C4-2B (cell line): Measurements from ENCODE around the gene RPS2.

Experiments used
- CTCF ChIP-seq: fragments of 450-650 bp; conservative IDR thresholded peaks from 2 replicates; pipeline ENCODE4 v1.5.1; 2017; ENCODE audit warnings: mild to moderate bottlenecking
- ZFX ChIP-seq: fragments of 450-650 bp; IDR thresholded peaks from 2 replicates; pipeline ENCODE4 v1.6.1; 2017

DNA sequence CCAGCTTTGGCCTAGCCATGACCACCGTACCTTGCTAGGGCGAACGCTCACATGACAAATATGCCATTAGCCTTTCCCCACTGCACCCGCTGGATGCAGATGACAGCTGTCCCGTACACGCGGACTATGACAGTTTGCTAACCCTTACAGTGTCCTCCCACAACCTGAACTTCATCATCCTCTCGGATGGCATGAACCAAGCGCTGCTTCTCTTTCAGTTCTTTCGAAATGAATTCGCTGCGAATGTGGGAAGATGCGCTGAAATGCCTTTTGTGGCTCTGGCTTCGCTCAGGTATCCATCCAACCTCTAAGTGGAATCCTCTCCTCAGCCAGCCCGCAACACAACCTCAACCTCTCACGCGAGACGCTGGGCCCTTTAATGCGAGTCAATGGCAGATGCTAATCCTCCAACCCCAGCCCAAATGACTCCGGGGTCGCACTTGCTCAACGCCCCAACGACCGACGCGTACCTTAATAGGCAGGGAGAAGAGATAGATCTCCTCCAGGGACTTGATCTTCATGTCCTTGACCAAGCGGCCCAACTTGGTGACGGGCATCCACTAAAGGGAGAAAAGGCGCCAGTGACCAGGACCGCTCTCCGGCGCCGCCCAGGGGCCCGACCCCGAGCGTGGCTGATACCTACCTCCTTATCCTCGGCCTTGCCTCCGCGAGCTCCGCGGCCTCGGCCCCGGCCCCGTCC, 670 bp downstream of the RPS2 start:
- TF ChIP-seq CTCF = no peak; the same call in 1 of the 2 replicates
- no peak for TF ChIP-seq ZFX
